Measurements from ENCODE around the gene CCNT2.
A peak's percentile ranks its signal among the peaks of the same experiment; 100 is the strongest.
"Not testable (repeated sequence)": the region's sequence is repeated elsewhere in the genome, so short reads cannot be mapped to it uniquely, and the experiment has no call there.

The CCNT2 gene

DNA sequence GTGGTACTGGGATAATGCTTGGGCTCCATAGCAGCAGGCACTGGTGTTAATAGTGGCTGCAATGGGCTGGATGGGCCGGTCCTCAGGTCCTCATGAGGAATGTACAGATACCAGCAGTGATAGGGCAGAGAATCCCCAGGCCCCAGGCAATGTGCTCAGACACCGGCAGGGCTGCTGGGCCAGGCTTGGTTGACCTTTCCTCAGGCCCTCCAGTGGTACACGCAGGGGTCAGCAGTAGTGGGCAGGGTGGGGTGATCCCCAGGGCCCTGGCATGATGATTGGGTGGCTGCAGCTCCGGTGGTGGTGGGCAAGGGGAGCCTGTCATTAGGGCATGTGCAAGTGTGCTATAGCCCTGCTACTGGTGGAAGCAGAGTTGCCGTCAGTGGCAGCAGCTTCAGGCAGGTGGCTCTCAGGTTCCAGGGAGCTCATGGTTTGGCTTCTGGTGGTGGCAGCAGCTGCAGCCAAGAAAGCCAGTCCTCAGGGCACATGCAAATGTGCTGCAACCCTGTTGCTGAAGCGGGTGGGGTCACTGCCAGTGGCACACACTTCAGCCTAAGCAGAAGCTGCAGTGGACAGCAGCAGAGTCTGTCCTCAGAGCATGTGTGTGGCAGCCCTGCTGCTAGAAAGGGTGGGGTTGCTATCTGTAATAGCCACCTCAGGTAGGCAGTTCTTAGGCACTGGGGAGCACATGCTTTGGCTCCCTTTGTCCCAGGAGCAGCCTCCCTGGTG is 56.8 kb downstream of the CCNT2 start:
- DNase-seq (ENCODE audit: low read depth), result no peak

DNA sequence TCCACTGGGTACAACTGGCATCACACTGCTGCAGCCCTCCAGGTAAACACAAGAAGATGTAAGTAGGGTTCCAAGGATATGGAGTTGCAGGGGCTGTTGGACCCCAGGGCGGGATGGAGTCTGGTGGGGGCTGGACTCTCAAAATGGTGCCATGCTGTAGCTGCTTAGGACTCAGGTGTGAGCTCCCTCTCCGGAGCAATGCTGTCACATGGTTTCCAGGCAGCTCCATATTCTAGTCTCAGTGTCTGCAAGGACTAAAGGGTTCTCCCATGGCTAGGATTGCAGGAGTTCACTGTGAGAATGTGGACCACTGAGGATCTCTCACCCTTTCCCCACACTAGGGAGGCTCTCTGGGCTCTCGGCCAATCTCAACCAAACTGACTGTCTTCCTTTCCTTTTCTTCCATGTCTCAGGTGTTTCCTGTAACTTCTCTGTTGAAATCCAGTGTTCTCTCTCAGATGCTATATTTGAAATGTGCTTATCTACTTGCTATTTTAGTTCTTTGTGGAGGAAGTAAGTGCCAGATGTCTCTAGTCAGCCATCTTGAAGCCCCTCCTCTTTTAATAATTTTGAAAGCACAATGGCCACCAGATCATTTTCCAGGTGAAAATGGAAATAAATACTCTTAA is 57.6 kb downstream of the CCNT2 start:
- DNase-seq (ENCODE audit: low read depth), result no peak

DNA sequence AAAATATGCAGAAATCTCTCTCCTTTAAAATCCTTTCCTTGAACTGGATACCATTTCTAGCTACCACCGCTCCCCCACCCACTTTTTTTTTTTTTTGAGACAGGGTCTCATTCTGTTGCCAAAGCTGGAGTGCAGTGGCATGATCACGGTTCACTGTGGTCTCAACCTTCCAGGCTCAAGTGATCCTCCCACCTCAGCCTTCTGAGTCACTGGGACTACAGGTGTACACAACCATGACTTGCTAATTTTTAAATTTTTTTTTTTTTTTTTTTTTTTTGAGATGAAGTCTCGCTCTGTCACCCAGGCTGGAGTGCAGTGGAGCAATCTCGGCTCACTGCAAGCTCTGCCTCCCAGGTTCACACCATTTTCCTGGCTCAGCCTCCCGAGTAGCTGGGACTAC is 58.5 kb downstream of the CCNT2 start:
- DNase-seq (ENCODE audit: low read depth), result not testable (repeated sequence)

DNA sequence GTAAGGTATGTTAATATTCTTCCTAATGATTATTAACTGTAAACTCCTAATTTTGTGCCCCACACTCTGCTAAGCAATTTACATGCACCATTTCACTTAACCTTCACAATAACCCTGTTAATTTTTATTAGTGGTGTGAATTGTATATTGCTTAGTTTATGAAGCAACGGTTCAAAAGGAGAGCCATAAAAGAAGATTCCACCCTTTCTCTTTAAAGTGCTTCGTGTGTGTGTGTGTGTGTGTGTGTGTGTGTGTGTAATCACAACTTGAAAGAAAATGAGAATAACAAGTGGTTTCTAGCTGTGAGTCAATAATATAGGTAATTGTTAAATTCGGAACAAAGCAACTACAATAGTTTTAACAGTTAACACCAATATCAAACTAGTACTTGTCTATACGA is 60.6 kb downstream of the CCNT2 start:
- no peak for DNase-seq (ENCODE audit: low read depth)

DNA sequence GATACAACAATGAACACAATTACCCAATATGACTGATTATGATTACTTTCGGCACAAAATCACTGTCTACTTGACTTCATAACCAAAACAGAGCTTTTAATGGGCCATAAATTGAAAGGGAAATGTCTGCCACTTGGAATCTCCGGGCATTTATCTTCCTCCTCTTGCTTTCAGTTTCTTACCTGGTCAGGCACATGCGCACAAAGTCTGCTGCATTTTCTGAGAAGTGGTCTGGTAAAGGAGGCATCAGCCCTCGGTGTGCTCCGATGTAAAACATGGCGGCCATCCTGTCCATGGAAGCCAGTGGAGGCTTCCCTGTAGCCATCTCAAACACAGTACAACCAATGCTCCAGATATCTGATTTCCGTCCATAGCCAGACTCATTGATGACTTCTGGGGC is 62.0 kb downstream of the CCNT2 start:
- no peak for DNase-seq (ENCODE audit: low read depth)

DNA sequence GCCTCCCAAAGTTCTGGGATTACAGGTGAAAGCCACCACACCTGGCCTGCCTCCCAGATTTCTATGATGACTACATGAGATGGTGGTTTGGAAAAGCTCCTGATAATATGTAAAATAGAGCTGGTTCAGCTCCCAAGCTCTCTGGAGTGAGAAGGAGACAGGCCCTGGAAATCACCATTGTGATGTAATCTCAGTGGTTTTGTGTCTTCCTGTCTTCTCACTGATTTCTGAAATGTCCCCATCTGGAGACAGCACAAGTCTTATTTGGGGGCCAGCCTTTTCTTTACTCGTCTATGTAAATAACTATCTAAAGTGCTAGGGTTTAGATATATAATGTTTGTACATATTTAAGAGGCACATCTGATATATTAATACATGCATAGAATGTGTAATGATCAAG is 64.0 kb downstream of the CCNT2 start:
- no peak for DNase-seq (ENCODE audit: low read depth)

DNA sequence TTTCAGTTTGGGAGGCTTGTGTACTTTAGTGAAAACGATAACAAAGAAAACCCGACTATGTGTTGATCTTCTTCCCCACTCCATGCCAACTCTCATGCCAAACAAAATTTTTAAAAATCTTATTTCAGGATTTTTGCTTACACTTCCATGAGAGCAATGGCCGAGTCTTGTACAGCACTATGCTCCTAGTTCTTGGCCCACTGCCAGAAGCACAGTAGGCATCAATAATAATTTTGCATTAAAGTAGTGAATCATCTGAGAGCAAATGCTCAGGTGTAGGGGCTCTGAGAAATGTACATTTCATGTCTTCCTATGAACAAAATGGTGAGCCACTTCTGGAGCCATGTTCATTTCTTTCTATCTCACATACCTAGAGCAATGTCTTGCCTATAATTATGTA is 66.4 kb downstream of the CCNT2 start:
- DNase-seq (ENCODE audit: low read depth), result no peak

DNA sequence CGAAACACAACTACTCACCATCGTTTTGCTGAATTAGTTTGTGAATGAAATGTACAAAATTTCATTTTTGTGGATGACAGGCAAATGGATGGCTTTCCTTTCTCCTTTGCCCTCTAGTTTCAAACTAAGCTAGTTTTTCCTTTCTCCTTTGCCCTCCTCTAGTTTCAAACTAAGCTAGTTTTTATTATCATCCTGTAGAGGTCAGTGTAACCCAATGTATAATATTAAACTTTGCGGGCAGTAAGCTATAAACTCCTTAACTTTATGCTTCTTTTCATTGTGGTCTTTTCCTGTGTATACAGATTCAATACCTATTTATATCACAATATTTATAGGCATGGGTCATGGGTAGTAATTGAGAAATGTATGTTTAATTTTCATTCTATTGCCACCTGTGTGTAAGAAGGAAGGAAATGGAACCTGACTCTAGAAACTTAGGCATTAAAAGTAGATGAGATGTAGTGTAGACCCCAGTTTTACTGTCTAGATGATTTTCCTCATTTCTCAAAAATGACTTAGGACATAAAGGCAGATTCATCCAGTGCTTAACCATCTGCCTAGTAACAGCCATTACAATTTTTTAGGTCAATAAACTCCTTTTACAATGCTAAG is 70.5 kb downstream of the CCNT2 start:
- peak; percentile 2 for DNase-seq (ENCODE audit: low read depth)

DNA sequence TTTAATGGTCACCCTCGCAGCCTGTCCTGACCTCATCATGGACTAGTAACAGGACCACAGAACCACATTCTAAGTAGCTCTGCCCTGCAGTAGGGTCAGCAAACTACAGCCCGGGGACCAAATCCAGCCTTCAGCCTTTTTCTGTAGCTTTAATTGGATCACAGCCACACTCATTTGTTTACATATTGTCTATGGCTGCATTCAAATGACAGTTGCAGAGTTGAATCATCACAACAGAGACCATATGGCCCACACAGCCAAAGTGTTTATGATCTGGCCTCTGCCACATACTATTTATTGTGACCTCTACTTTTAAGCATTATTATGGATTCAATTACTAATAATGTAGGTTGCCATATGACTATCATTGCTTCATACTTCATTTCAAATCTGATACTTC is 80.9 kb downstream of the CCNT2 start:
- no peak for DNase-seq (ENCODE audit: low read depth)

DNA sequence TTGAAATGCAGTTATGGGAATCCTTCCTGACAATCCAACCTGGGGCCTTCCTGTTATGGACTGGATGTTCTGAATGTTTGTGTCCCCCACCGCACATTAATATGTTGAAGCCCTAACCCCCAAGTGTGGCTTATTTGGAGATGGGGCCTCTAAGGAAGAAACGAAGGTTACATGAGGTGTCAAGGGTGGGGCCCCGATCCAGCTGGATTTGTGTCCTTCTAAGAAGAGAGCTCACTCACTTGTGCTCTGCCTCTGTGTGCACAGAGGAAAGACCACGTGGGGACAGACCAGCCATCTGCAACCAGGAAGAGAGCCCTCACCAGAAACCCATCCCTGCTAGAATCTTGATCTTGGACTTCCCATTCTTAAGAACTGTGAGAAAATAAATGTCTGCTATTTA is 84.2 kb downstream of the CCNT2 start:
- DNase-seq (ENCODE audit: low read depth), result no peak

DNA sequence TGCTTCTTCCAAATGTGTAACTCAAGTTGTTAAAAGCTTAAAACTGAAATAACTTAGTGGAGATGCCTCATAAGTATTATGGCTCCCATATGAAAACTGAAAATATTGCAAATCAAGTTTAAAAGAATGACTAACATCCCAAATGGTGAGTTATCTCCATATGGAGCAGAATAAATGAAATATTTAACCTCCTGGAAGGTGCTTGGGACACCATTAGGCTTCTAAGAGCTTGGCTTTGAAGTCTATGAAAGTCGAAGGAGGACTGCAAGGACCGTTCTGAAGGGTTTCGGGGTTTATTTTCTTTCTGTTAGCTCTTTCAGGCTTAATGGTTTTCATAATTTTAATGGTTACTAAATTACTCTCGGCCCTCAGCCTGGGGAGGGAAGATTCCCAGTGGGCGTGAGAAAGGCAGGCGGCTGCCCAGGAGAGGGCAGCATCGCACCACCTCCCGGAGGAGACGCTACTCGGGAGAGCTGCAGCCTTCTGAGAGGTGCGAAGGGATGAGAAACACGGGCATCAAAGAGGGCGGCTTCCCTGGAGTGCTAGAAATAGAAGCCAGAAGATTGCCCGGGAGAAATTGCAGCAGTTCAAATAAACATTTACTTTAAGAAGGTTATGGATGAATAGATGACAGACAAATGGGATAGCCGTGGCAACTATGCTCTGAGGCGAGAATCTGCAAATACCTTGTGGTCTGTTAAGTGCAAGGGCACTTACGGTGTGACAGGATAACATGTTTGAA is 85.6 kb downstream of the CCNT2 start:
- DNase-seq (ENCODE audit: low read depth), result peak; percentile 11

DNA sequence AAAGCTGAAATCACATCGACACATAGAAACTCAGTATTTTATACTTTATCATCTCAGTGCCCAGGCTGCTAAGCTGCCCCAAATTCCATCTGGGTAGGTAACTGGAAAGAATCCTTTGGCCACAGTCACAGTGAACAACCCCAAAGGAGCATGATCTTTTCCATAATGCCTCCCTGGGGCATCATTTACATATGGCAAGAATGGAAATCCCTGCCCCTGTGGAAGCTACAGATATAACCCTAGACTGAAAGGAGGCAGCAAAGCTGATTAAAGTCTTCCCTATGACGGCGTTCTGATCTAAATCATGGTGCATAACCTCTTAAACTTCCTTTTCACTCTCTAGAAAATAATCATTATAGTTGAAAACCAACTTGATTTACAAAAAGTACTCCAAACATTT is 87.1 kb downstream of the CCNT2 start:
- no peak for DNase-seq (ENCODE audit: low read depth)
